K562 (cell line): ENCODE measurements around the gene MED19. TPM values are rescaled to one million over a fixed set of nuclear protein-coding genes. Genes with fewer than 3 reads are reported as not detected.
A peak's percentile ranks its signal among the peaks of the same experiment; 100 is the strongest.

ENCODE experiments used
- E2F3 ChIP-seq: fragments of 250-450 bp; sonication (Bioruptor Pico); IDR thresholded peaks from 2 replicates; pipeline ENCODE4 v1.4.0; 2020; ENCODE audit warnings: mild to moderate bottlenecking
- E2F8 ChIP-seq: fragments of 450-650 bp; IDR thresholded peaks from 2 replicates; pipeline ENCODE4 v1.7.1; 2018; ENCODE audit warnings: mild to moderate bottlenecking, low read depth; ENCODE audit not compliant: partially characterized antibody
- FOXA3 ChIP-seq, 2 experiments: fragments of 450-650 bp in 1 of 2; sonication (generic) in 1 of 2; formaldehyde crosslinking; IDR thresholded peaks in 1 of 2; conservative IDR thresholded peaks in 1 of 2; 2 replicates each; pipeline versions ENCODE4 v1.4.0 to v1.8.0; 2020 to 2022; ENCODE audit warnings: mild to moderate bottlenecking in 2 of 2, missing genetic modification reagents in 1 of 2
- JUND ChIP-seq, 2 experiments: IDR thresholded peaks; 2 replicates in 1 of 2; 3 replicates in 1 of 2; pipeline ENCODE4 v1.6.1; 2011; ENCODE audit warnings: borderline replicate concordance in 2 of 2, low read depth in 2 of 2, low read length in 2 of 2, improper control_type of control experiment in 1 of 2, missing biosample characterization in 1 of 2, missing genetic modification characterization in 1 of 2, missing genetic modification reagents in 1 of 2
- NR1H2 ChIP-seq: sonication (generic); formaldehyde crosslinking; IDR thresholded peaks from 2 replicates; pipeline ENCODE4 v1.4.0; 2020; ENCODE audit warnings: mild to moderate bottlenecking, missing genetic modification reagents
- YY1 ChIP-seq, 3 experiments: IDR thresholded peaks; 2 replicates each; pipeline ENCODE4 v1.6.1; 2011; ENCODE audit warnings: low read length in 2 of 3, mild to moderate bottlenecking in 2 of 3, moderate library complexity in 2 of 3, borderline replicate concordance in 1 of 3, control low read depth in 1 of 3, low read depth in 1 of 3; ENCODE audit not compliant: insufficient read depth in 3 of 3, insufficient replicate concordance in 2 of 3, control insufficient read depth in 1 of 3, insufficient read length in 1 of 3; ENCODE audit errors: extremely low read depth in 1 of 3
- ZEB2 ChIP-seq: fragments of 450-650 bp; IDR thresholded peaks from 2 replicates; pipeline ENCODE4 v1.6.1; 2016
- ZNF253 ChIP-seq: fragments of 250-450 bp; sonication (Bioruptor Pico); conservative IDR thresholded peaks from 2 replicates; pipeline ENCODE4 v1.6.1; 2021; ENCODE audit warnings: mild to moderate bottlenecking
- polyA plus RNA-seq, 8 experiments: library from polyadenylated mRNA; depleted of rRNA in 4 of 8; stranded (reverse) in 5 of 8; unstranded in 3 of 8; fragments of >200 nt; fragmentation: Nextera tagmentation in 2 of 8; fragmentation: Illumina TruSeq in 1 of 8; extraction: Ambion mirVana in 2 of 8; extraction: Trizol in 1 of 8; gene quantifications; 2 replicates each; pipeline versions ENCODE4 v1.2.1 to v1.2.3, GENCODE V29; 2011 to 2014; ENCODE audit warnings: inconsistent platforms in 1 of 8, missing spikeins in 1 of 8
- total RNA-seq, 7 experiments: library from RNA; depleted of rRNA in 6 of 7; stranded (reverse); fragments of >200 nt in 6 of 7; fragmentation: Illumina TruSeq in 2 of 7; extraction: Trizol in 2 of 7; gene quantifications; 2 replicates each; pipeline versions ENCODE4 v1.2.1 to v1.2.3, GENCODE V29; 2011 to 2021; ENCODE audit warnings: low replicate concordance in 1 of 7
- TF ChIP-seq, protein P1 (sequence below): sonication (generic); formaldehyde crosslinking; IDR thresholded peaks from 2 replicates; pipeline ENCODE4 v1.8.0; 2022; ENCODE audit warnings: mild to moderate bottlenecking, missing genetic modification reagents, borderline replicate concordance
- TF ChIP-seq, protein P2 (sequence below): sonication (generic); formaldehyde crosslinking; IDR thresholded peaks from 2 replicates; pipeline ENCODE4 v1.8.0; 2022; ENCODE audit warnings: mild to moderate bottlenecking, missing genetic modification reagents
- TF ChIP-seq, protein P3 (sequence below), 3 experiments: fragments of 200-800 bp in 1 of 3; fragments of 250-450 bp in 1 of 3; fragments of 450-650 bp in 1 of 3; sonication (Bioruptor Pico) in 1 of 3; sonication (Bioruptor generic) in 1 of 3; formaldehyde crosslinking in 1 of 3; IDR thresholded peaks; 2 replicates each; pipeline versions ENCODE4 v1.6.1 to v1.8.0; 2016 to 2022; ENCODE audit warnings: mild to moderate bottlenecking in 2 of 3, missing genetic modification characterization in 2 of 3, missing compliant biosample characterization in 1 of 3, moderate library complexity in 1 of 3
- TF ChIP-seq, protein P4 (sequence below): fragments of 250-450 bp; sonication (Bioruptor Pico); IDR thresholded peaks from 2 replicates; pipeline ENCODE4 v1.8.0; 2021; ENCODE audit warnings: moderate library complexity, mild to moderate bottlenecking, inconsistent platforms

MED19 gene
- total and polyA plus RNA-seq, 9 of the 15 experiments (the other 6 are each of a cell fraction or from before 2014, with no cell fraction given) = 7.3 to 23.5 (median 15.0) TPM

DNA sequence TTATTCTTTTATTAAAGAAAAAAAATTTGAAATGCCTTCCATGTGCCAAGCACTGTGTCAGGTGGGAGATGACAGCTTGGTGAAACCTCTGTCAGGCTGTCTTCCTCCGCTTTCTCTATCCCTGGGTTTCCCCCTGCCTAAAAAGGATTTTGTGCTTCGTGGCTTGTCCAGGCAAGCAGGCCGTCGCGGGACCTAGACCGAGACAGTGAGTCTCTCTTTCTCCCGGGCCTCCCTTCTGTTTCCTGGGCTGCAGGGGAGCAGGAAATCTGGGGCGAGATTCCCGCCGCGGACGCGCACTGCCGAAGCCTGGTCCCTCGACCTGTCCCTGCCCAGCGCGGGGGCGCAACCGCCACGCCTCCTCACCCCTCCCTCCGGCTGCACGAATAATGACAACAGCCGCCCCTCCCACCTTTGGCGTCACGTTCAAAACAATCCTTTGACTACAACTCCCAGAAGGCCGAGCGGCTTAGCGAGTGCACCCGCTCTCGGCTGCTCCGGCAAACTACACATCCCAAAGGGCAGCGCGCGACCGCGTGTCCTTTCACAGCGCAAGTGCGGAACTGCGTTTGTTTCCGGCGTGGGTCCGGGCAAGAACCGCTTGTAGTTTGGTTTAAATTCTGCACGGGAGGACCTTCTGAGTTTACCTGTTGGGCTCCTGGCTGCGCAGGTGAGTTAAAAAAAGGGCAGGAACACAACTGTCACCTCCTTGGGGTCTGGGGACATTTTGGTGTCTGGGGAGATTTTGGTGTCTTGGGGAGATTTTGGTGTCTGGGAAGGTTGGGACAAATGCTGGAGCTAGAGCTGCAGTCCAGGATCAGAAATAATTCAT is 54.6 kb downstream of the MED19 start, which contains the start of gene CLP1 (continued):
- TF ChIP-seq, protein P1, sequence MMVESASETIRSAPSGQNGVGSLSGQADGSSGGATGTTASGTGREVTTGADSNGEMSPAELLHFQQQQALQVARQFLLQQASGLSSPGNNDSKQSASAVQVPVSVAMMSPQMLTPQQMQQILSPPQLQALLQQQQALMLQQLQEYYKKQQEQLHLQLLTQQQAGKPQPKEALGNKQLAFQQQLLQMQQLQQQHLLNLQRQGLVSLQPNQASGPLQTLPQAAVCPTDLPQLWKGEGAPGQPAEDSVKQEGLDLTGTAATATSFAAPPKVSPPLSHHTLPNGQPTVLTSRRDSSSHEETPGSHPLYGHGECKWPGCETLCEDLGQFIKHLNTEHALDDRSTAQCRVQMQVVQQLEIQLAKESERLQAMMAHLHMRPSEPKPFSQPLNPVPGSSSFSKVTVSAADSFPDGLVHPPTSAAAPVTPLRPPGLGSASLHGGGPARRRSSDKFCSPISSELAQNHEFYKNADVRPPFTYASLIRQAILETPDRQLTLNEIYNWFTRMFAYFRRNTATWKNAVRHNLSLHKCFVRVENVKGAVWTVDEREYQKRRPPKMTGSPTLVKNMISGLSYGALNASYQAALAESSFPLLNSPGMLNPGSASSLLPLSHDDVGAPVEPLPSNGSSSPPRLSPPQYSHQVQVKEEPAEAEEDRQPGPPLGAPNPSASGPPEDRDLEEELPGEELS (CRISPR knock-in tag) = no peak
- TF ChIP-seq JUND (IDR thresholded peaks at IDR 0.05; ENCODE audit: borderline replicate concordance, low read depth, low read length) (peak; percentile 80), JUND (tag; IDR thresholded peaks at IDR 0.05; ENCODE audit: borderline replicate concordance, low read depth, low read length) (peak; percentile 77; the same call in 1 of the 3 replicates), NR1H2 (no peak), YY1 (IDR thresholded peaks at IDR 0.05; ENCODE audit: borderline replicate concordance in 1 of 3, control insufficient read depth in 1 of 3, extremely low read depth in 1 of 3, insufficient read depth in 3 of 3, insufficient read length in 1 of 3, insufficient replicate concordance in 2 of 3, low read depth in 1 of 3, low read length in 2 of 3) (peak in 1 of 3 experiments; percentile 54), ZNF253 (CRISPR knock-in tag) (no peak), E2F3 (CRISPR knock-in tag) (peak; percentile 55; the same call in 1 of the 2 replicates), E2F8 (peak; percentile 70), FOXA3 (CRISPR knock-in tag; conservative IDR thresholded peaks at IDR 0.05 in 1 of 2, IDR thresholded peaks at IDR 0.05 in 1 of 2) (peak in 1 of 2 experiments; percentile 75; a peak in 1 of 4 replicates), ZEB2 (no peak)
- TF ChIP-seq, protein P2, sequence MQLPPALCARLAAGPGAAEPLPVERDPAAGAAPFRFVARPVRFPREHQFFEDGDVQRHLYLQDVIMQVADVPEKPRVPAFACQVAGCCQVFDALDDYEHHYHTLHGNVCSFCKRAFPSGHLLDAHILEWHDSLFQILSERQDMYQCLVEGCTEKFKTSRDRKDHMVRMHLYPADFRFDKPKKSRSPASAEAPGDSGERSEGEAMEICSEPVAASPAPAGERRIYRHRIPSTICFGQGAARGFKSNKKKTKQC (CRISPR knock-in tag) = peak; percentile 40; the same call in 1 of the 2 replicates
- TF ChIP-seq, protein P3, sequence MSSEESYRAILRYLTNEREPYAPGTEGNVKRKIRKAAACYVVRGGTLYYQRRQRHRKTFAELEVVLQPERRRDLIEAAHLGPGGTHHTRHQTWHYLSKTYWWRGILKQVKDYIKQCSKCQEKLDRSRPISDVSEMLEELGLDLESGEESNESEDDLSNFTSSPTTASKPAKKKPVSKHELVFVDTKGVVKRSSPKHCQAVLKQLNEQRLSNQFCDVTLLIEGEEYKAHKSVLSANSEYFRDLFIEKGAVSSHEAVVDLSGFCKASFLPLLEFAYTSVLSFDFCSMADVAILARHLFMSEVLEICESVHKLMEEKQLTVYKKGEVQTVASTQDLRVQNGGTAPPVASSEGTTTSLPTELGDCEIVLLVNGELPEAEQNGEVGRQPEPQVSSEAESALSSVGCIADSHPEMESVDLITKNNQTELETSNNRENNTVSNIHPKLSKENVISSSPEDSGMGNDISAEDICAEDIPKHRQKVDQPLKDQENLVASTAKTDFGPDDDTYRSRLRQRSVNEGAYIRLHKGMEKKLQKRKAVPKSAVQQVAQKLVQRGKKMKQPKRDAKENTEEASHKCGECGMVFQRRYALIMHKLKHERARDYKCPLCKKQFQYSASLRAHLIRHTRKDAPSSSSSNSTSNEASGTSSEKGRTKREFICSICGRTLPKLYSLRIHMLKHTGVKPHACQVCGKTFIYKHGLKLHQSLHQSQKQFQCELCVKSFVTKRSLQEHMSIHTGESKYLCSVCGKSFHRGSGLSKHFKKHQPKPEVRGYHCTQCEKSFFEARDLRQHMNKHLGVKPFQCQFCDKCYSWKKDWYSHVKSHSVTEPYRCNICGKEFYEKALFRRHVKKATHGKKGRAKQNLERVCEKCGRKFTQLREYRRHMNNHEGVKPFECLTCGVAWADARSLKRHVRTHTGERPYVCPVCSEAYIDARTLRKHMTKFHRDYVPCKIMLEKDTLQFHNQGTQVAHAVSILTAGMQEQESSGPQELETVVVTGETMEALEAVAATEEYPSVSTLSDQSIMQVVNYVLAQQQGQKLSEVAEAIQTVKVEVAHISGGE (CRISPR knock-in tag; IDR thresholded peaks at IDR 0.05) = peak in 1 of 3 experiments; percentile 91; a peak in 2 of 6 replicates
- TF ChIP-seq, protein P4, sequence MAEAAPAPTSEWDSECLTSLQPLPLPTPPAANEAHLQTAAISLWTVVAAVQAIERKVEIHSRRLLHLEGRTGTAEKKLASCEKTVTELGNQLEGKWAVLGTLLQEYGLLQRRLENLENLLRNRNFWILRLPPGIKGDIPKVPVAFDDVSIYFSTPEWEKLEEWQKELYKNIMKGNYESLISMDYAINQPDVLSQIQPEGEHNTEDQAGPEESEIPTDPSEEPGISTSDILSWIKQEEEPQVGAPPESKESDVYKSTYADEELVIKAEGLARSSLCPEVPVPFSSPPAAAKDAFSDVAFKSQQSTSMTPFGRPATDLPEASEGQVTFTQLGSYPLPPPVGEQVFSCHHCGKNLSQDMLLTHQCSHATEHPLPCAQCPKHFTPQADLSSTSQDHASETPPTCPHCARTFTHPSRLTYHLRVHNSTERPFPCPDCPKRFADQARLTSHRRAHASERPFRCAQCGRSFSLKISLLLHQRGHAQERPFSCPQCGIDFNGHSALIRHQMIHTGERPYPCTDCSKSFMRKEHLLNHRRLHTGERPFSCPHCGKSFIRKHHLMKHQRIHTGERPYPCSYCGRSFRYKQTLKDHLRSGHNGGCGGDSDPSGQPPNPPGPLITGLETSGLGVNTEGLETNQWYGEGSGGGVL (CRISPR knock-in tag) = no peak
